ENCODE data around the gene OMP. TPM values are rescaled to one million over a fixed set of nuclear protein-coding genes. Genes with fewer than 3 reads are reported as not detected.

Gene OMP
- total RNA-seq, 1 donor from 2014 or later = not detected

DNA sequence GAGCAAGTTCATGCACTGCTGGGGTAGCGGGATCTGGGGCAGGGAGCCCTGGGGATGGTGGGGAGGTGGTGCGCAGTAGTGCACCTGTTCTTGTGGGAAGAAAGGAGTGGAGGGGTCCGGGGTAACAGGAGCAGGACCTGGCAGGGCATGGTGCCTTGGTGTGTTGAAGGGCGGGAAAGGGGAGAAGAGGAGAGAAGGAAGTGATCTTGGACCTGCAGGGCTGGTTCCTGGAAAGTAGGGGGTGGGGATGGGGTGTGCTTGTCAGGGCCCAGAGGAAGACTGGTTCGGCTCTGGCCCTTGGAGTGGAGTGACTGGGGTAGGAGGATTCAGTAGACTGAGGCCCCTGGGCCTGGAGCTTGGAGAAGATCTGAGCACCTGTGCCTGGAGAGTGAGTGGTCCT is 46.7 kb upstream of the OMP start:
- H3K27ac Mint-ChIP-seq (ENCODE audit: unreplicated experiment) = no peak overlapping the region
- TF ChIP-seq, protein P1, sequence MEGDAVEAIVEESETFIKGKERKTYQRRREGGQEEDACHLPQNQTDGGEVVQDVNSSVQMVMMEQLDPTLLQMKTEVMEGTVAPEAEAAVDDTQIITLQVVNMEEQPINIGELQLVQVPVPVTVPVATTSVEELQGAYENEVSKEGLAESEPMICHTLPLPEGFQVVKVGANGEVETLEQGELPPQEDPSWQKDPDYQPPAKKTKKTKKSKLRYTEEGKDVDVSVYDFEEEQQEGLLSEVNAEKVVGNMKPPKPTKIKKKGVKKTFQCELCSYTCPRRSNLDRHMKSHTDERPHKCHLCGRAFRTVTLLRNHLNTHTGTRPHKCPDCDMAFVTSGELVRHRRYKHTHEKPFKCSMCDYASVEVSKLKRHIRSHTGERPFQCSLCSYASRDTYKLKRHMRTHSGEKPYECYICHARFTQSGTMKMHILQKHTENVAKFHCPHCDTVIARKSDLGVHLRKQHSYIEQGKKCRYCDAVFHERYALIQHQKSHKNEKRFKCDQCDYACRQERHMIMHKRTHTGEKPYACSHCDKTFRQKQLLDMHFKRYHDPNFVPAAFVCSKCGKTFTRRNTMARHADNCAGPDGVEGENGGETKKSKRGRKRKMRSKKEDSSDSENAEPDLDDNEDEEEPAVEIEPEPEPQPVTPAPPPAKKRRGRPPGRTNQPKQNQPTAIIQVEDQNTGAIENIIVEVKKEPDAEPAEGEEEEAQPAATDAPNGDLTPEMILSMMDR (IDR thresholded peaks at IDR 0.05) = no peak
- no peak for DNase-seq (ENCODE audit: extremely low spot score, unreplicated experiment)
- no peaks in the 10 kb centered on the region for H3K36me3 Mint-ChIP-seq (ENCODE audit: unreplicated experiment)
- peaks cover 37% of the 10 kb centered on the region for H3K27me3 Mint-ChIP-seq (ENCODE audit: unreplicated experiment)
- no peak overlapping the region for H3K4me3 Mint-ChIP-seq (ENCODE audit: unreplicated experiment)
- H3K4me1 Mint-ChIP-seq (ENCODE audit: unreplicated experiment) = peaks cover 1% of the 10 kb centered on the region
- H3K9me3 Mint-ChIP-seq (ENCODE audit: unreplicated experiment) = no peaks in the 10 kb centered on the region

DNA sequence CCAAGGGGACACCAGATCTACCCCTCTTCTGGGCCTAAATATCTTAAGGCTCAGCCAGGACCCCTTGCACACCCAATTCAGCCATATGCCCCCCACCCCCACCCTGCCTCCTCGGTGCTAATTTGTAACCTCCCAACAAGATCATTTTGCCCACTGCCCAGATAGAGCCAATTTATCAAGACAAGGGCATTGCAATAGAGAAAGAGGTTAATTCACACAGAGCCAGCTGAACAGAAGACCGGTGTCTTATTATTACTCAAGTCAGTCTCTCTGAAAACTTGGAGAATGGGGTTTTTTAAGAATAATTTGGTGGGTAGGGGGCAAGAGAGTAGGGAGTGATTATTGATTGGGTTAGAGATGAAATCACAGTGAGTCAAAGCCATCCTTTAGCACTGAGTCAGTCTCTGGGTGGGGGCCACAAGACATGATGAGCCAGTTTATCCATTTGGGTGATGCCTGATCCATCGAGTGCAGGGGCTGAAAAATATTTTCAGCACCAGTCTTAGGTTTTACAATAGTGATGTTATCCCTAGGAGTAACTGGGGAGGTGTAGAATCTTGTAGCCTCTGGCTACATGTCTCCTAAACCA is 45.7 kb upstream of the OMP start:
- H3K27ac Mint-ChIP-seq (ENCODE audit: unreplicated experiment) = no peak overlapping the region
- H3K36me3 Mint-ChIP-seq (ENCODE audit: unreplicated experiment) = no peaks in the 10 kb centered on the region
- peaks cover 39% of the 10 kb centered on the region for H3K27me3 Mint-ChIP-seq (ENCODE audit: unreplicated experiment)
- H3K9me3 Mint-ChIP-seq (ENCODE audit: unreplicated experiment) = no peaks in the 10 kb centered on the region
- TF ChIP-seq, protein P1 (IDR thresholded peaks at IDR 0.05) = no peak
- no peak for DNase-seq (ENCODE audit: extremely low spot score, unreplicated experiment)
- H3K4me3 Mint-ChIP-seq (ENCODE audit: unreplicated experiment) = no peak overlapping the region
- peaks cover 1% of the 10 kb centered on the region for H3K4me1 Mint-ChIP-seq (ENCODE audit: unreplicated experiment)

DNA sequence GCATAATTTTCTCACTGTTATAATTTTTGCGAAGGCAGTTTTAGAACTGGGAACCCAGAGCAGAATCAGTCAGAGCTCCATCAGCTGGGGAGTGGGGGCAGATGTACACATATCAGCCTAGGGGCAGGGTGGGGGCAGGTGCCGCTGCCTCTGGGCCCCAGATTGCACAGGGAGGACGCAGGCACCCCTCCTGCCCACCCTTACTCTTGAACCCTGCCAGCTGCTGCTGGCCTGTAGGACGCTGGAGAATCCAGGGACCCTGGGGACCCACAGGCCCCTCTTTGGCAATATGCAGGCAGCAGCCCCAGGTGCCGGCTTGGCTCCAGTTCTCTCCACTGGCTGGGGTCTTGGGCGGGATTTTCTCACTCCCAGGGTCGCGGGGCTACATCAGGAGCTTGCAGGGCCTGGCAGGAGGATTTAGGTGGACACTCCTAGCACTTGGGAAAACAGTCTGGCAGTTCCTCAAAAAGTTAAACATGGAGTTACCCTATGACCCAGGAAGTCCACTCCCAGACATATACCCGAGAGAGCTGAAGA is 44.6 kb upstream of the OMP start:
- Mint-ChIP-seq H3K9me3 (ENCODE audit: unreplicated experiment) (no peaks in the 10 kb centered on the region), H3K4me3 (ENCODE audit: unreplicated experiment) (no peak overlapping the region), H3K27ac (ENCODE audit: unreplicated experiment) (no peak overlapping the region), H3K27me3 (ENCODE audit: unreplicated experiment) (peaks cover 34% of the 10 kb centered on the region), H3K36me3 (ENCODE audit: unreplicated experiment) (no peaks in the 10 kb centered on the region), H3K4me1 (ENCODE audit: unreplicated experiment) (peaks cover 1% of the 10 kb centered on the region)
- TF ChIP-seq, protein P1 (IDR thresholded peaks at IDR 0.05) = no peak
- DNase-seq (ENCODE audit: extremely low spot score, unreplicated experiment) = no peak

DNA sequence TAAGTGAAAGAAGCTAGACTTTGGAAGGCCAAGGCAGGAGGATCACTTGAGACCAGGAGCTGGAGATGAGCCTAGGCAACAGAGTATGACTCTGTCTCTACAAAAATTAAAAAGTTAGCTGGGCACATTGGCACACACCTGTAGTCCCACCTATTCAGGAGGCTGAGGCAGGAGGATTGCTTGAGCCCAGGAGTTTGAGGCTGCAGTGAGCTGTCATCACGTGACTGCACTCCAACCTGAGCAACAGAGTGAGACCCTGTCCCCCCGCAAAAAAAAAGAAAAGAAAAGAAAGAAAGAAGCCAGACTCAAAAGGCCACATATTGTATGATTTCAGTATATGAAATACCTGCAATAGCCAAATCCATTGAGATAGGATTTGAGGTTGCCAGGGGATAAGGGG is 43.7 kb upstream of the OMP start:
- DNase-seq (ENCODE audit: extremely low spot score, unreplicated experiment) = no peak
- no peak overlapping the region for H3K27ac Mint-ChIP-seq (ENCODE audit: unreplicated experiment)
- H3K4me1 Mint-ChIP-seq (ENCODE audit: unreplicated experiment) = peaks cover 1% of the 10 kb centered on the region
- H3K4me3 Mint-ChIP-seq (ENCODE audit: unreplicated experiment) = no peak overlapping the region
- H3K9me3 Mint-ChIP-seq (ENCODE audit: unreplicated experiment) = no peaks in the 10 kb centered on the region
- peaks cover 26% of the 10 kb centered on the region for H3K27me3 Mint-ChIP-seq (ENCODE audit: unreplicated experiment)
- TF ChIP-seq, protein P1 (IDR thresholded peaks at IDR 0.05) = no peak
- no peaks in the 10 kb centered on the region for H3K36me3 Mint-ChIP-seq (ENCODE audit: unreplicated experiment)

DNA sequence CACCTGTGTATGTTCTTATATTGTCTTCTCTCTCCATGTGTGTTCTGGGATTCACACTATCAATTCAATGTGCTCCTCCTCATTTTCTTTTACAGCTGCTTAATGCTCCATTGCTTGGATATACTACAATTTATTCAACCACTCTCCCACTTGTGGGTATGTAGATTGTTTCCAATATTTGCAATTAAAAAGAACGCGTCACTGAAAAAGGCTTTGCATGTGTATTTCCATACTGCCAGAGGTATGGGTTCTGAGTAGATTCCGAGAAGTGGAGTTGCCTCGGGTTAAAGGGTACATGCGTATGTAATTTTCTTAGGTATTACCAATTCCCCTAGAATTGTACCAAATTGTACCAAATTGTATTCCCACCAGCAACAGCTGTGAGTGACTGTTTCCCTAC is 42.8 kb upstream of the OMP start:
- no peak for DNase-seq (ENCODE audit: extremely low spot score, unreplicated experiment)
- TF ChIP-seq, protein P1 (IDR thresholded peaks at IDR 0.05) = no peak
- no peaks in the 10 kb centered on the region for H3K9me3 Mint-ChIP-seq (ENCODE audit: unreplicated experiment)
- no peaks in the 10 kb centered on the region for H3K36me3 Mint-ChIP-seq (ENCODE audit: unreplicated experiment)
- H3K4me3 Mint-ChIP-seq (ENCODE audit: unreplicated experiment) = no peak overlapping the region
- H3K27me3 Mint-ChIP-seq (ENCODE audit: unreplicated experiment) = peaks cover 23% of the 10 kb centered on the region
- H3K27ac Mint-ChIP-seq (ENCODE audit: unreplicated experiment) = no peak overlapping the region
- H3K4me1 Mint-ChIP-seq (ENCODE audit: unreplicated experiment) = no peaks in the 10 kb centered on the region
